T-helper 1 cell treated with Interleukin-12 subunit alpha and Interleukin-12 subunit beta and Interleukin-4 antibody, amounts not matched to agents 30 ng/mL and 1 ng/mL, for 36 hours (primary cell): ENCODE data around the gene NDUFS2. TPM values are rescaled to one million over a fixed set of nuclear protein-coding genes. Genes with fewer than 3 reads are reported as not detected.

Experiments used
- total RNA-seq: library from RNA; stranded (reverse); gene quantifications from 2 replicates; pipeline ENCODE4 v1.2.3, GENCODE V29; 2022

NDUFS2 gene
- total RNA-seq, 1 donor from 2014 or later: 88.5 TPM

Other genes starting within 250 kb of the NDUFS2 start
- not detected in 2 replicates for gene ITLN2, start 247.6 kb upstream of the NDUFS2 start, total RNA-seq
- 17.4 and 19.7 TPM in 2 replicates for gene F11R, start 181.2 kb upstream of the NDUFS2 start, total RNA-seq
- 40.8 and 43.5 TPM in 2 replicates for gene TSTD1, start 163.4 kb upstream of the NDUFS2 start, total RNA-seq
- gene USF1, start 156.4 kb upstream of the NDUFS2 start, total RNA-seq: 78.3 and 86.9 TPM in 2 replicates
- gene ARHGAP30, start 132.5 kb upstream of the NDUFS2 start, total RNA-seq: 301 and 314 TPM in 2 replicates
- not detected in 2 replicates for gene NECTIN4, start 112.8 kb upstream of the NDUFS2 start, total RNA-seq
- not detected in 2 replicates for gene KLHDC9, start 104.0 kb upstream of the NDUFS2 start, total RNA-seq
- gene PFDN2, start 84.3 kb upstream of the NDUFS2 start, total RNA-seq: 71.4 and 71.5 TPM in 2 replicates
- 39.1 and 40.6 TPM in 2 replicates for gene NIT1, start 84.3 kb upstream of the NDUFS2 start, total RNA-seq
- 41.5 and 47.6 TPM in 2 replicates for gene DEDD, start 69.7 kb upstream of the NDUFS2 start, total RNA-seq
- 109 TPM in 2 replicates for gene UFC1, start 48.4 kb upstream of the NDUFS2 start, total RNA-seq
- gene USP21, start 42.9 kb upstream of the NDUFS2 start, total RNA-seq: 30.6 and 33.6 TPM in 2 replicates
- 29.5 and 30.7 TPM in 2 replicates for gene PPOX, start 35.9 kb upstream of the NDUFS2 start, total RNA-seq
- gene B4GALT3, start 24.9 kb upstream of the NDUFS2 start, total RNA-seq: 56.3 and 58.4 TPM in 2 replicates
- 2.2 and 2.4 TPM in 2 replicates for gene ADAMTS4, start 3.3 kb upstream of the NDUFS2 start, total RNA-seq
- gene FCER1G, start 12.9 kb downstream of the NDUFS2 start, total RNA-seq: 1.7 and 2.9 TPM in 2 replicates
- not detected in 2 replicates for gene APOA2, start 21.3 kb downstream of the NDUFS2 start, total RNA-seq
- gene TOMM40L, start 23.7 kb downstream of the NDUFS2 start, total RNA-seq: 26.4 and 27.1 TPM in 2 replicates
- not detected in 2 replicates for gene NR1I3, start 35.8 kb downstream of the NDUFS2 start, total RNA-seq
- gene PCP4L1, start 56.4 kb downstream of the NDUFS2 start, total RNA-seq: 0.15 and 0.29 TPM in 2 replicates
- gene MPZ, start 107.6 kb downstream of the NDUFS2 start, total RNA-seq: 6.1 and 7.0 TPM in 2 replicates
- 171 TPM in 2 replicates for gene SDHC, start 112.0 kb downstream of the NDUFS2 start, total RNA-seq
- gene CFAP126, start 165.5 kb downstream of the NDUFS2 start, total RNA-seq: not detected in 2 replicates